Naive thymus-derived CD4-positive, alpha-beta T cell (primary cell): Measurements from ENCODE around the gene CHTF18. TPM values are rescaled to one million over a fixed set of nuclear protein-coding genes. Genes with fewer than 3 reads are reported as not detected.

ENCODE experiments used
- ATAC-seq: fragments of 150-1000 bp; cut with Tn5 transposase; 2 replicates; pipeline ENCODE4 v1.10.0; 2021; ENCODE audit warnings: mild to moderate bottlenecking, moderate library complexity
- CTCF ChIA-PET: fragments of 350-600 bp; sonication (Branson Sonifier 250); formaldehyde crosslinking; loops from one replicate; lab custom pipeline; 2021; ENCODE audit warnings: antibody characterized with exemption; lab: Charles Lee
- POLR2A ChIA-PET: fragments of 350-600 bp; sonication (Branson Sonifier 250); formaldehyde crosslinking; loops from one replicate; lab custom pipeline; 2021; ENCODE audit warnings: antibody characterized with exemption, inconsistent platforms; lab: Charles Lee
- DNase-seq, 9 donors: peaks; one replicate each; pipeline versions ENCODE4 v3.0.0 to v3.0.0-alpha.2; 2020 to 2022; ENCODE audit warnings: mixed read lengths in 1 of 9
- H3K27ac ChIP-seq: one replicate; pipeline ENCODE4 v1.7.0; 2013; ENCODE audit warnings: mild to moderate bottlenecking, low read depth, low read length, moderate library complexity
- H3K27me3 ChIP-seq, 2 donors: one replicate each; pipeline ENCODE4 v1.7.0; 2013; ENCODE audit warnings: low read length in 2 of 2, mild to moderate bottlenecking in 2 of 2, moderate library complexity in 2 of 2; ENCODE audit not compliant: control insufficient read depth in 2 of 2, insufficient read depth in 2 of 2
- H3K36me3 ChIP-seq, 3 experiments: 1 replicate in 2 of 3; 2 replicates in 1 of 3; pipeline ENCODE4 v1.7.0; 2013; ENCODE audit warnings: low read length in 3 of 3, mild to moderate bottlenecking in 3 of 3, moderate library complexity in 1 of 3; ENCODE audit not compliant: insufficient read depth in 3 of 3, control insufficient read depth in 2 of 3
- H3K4me1 ChIP-seq, 2 donors: one replicate each; pipeline ENCODE4 v1.7.0; 2013; ENCODE audit warnings: low read length in 2 of 2, mild to moderate bottlenecking in 2 of 2, moderate library complexity in 1 of 2; ENCODE audit not compliant: control insufficient read depth in 2 of 2, insufficient read depth in 2 of 2
- H3K4me3 ChIP-seq: 2 replicates; pipeline ENCODE4 v1.7.0; 2013; ENCODE audit warnings: mild to moderate bottlenecking, low read length
- H3K9me3 ChIP-seq, 3 experiments: 1 replicate in 2 of 3; 2 replicates in 1 of 3; pipeline ENCODE4 v1.7.0; 2013; ENCODE audit warnings: low read length in 3 of 3; ENCODE audit not compliant: control insufficient read depth in 2 of 3
- H3K27ac Mint-ChIP-seq, 9 donors: one replicate each; pipeline ENCODE4 v1.8.0; 2020 to 2022; ENCODE audit warnings: mixed read lengths in 9 of 9, mild to moderate bottlenecking in 8 of 9, moderate library complexity in 5 of 9, inconsistent platforms in 2 of 9
- H3K27me3 Mint-ChIP-seq, 5 donors: one replicate each; pipeline ENCODE4 v1.8.0; 2021 to 2022; ENCODE audit warnings: mixed read lengths in 5 of 5, mild to moderate bottlenecking in 1 of 5
- H3K36me3 Mint-ChIP-seq, 5 donors: one replicate each; pipeline ENCODE4 v1.8.0; 2020 to 2022; ENCODE audit warnings: mixed read lengths in 5 of 5, mild to moderate bottlenecking in 3 of 5, inconsistent platforms in 1 of 5
- H3K4me1 Mint-ChIP-seq, 7 donors: one replicate each; pipeline ENCODE4 v1.8.0; 2020 to 2022; ENCODE audit warnings: mixed read lengths in 7 of 7, mild to moderate bottlenecking in 3 of 7, inconsistent platforms in 1 of 7
- H3K4me3 Mint-ChIP-seq, 10 donors: one replicate each; pipeline ENCODE4 v1.8.0; 2020 to 2022; ENCODE audit warnings: mild to moderate bottlenecking in 10 of 10, mixed read lengths in 10 of 10, moderate library complexity in 6 of 10, inconsistent platforms in 2 of 10
- H3K9me3 Mint-ChIP-seq, 11 donors: one replicate each; pipeline ENCODE4 v1.8.0; 2020 to 2022; ENCODE audit warnings: mixed read lengths in 11 of 11, mild to moderate bottlenecking in 4 of 11, inconsistent platforms in 1 of 11, moderate library complexity in 1 of 11
- intact Hi-C, 2 donors: fragments of 100-400 bp; cut with micrococcal nuclease; formaldehyde crosslinking; loops; one replicate each; pipeline ENCODE4 v1.15.1; 2023
- polyA plus RNA-seq, 2 donors: library from polyadenylated mRNA; unstranded; fragments of 300-500 nt; fragmentation: Illumina TruSeq; gene quantifications; one replicate each; pipeline ENCODE4 v1.2.3, GENCODE V29; 2021
- total RNA-seq, 6 experiments: library from RNA in 5 of 6; stranded (reverse) in 5 of 6; gene quantifications; 1 replicate in 5 of 6; 2 replicates in 1 of 6; pipeline ENCODE4 v1.2.3 and lab custom pipeline; 2021 to 2026

Gene CHTF18
- total and polyA plus RNA-seq, 7 experiments from 2014 or later = 4.5 to 74.8 (median 36.2) TPM

DNA sequence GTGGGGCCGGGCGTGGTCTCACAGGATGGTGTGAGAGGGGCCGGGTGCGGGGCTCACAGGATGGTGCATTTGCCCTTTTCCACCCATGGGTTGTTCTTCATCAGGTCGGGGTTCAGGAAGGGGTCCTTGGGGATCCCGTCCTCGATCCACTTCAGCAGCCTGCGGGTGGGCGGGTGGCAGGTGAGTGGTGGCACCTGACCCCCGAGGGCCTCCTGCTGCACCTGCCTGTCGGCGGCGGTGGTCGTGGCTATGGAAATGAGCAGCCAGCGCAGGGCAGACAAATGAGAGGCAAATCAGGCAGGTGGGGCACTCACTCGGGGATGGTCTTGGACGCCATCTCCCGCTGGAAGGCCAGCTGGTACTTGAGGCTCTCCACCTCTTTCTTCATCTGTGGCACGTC is 10.2 kb downstream of the CHTF18 start:
- H3K27ac ChIP-seq = no peak overlapping the region
- H3K9me3 ChIP-seq = no peaks in the 10 kb centered on the region
- ATAC-seq (no peak), DNase-seq (no peak)
- H3K27me3 ChIP-seq = no peaks in the 10 kb centered on the region
- H3K27ac Mint-ChIP-seq = no peak overlapping the region
- peaks cover 0 to 6% (median 0%) of the 10 kb centered on the region in 5 donors for H3K36me3 Mint-ChIP-seq
- H3K4me3 Mint-ChIP-seq = no peak overlapping the region
- no peak overlapping the region for H3K4me3 ChIP-seq
- H3K4me1 ChIP-seq = no peaks in the 10 kb centered on the region
- H3K27me3 Mint-ChIP-seq = peaks cover 0 to 8% (median 3%) of the 10 kb centered on the region in 5 donors
- ChIA-PET CTCF (no interaction called here), POLR2A (no interaction called here)
- peaks cover 0 to 3% (median 0%) of the 10 kb centered on the region in 7 donors for H3K4me1 Mint-ChIP-seq
- H3K9me3 Mint-ChIP-seq = peaks cover 0 to 2% (median 0%) of the 10 kb centered on the region in 11 donors
- intact Hi-C loops = no loop called here
- H3K36me3 ChIP-seq = peaks cover 0 to under 1% (median 0%) of the 10 kb centered on the region in 3 experiments

DNA sequence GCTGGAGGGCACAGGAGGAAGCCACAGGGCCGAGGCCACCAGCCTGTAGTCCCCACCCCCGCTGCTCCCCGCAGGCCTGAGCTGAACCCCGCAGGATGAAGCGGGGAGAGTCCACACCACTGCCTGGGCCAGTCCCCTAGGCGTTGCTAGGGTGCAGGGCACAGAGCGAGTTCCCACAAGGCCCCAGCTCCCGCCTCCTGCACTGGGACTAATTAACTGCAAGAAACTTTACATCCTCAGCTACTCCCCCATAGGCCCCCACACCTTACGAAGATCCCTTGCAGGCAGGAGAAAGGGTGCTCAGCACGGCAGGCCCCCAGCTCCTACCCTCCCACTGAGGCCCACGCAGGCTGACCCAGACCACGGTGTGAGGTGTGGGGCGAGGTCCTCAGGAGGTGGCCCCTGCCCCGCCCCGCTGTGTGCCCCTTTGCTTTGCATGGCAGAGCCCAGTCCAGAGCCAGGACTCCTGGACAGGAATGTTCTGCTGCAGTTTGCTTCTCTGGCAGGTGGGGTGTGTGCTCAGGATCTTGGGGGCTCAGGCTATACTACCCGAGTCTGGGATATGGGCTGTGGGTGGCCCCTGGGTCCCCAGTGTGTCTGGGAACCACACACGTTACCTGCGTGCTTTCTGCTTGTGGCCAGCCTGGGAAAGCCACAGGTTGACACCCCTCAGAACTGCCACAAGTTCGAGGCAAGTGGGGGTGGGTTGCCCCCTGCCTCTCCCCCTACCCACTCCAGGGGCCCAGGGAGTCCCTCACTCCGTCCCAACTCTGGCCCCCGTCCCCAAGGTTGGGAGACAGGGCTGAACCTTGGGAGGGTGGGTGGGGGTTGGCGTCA is 10.9 kb downstream of the CHTF18 start:
- Histone ChIP-seq H3K9me3 (no peaks in the 10 kb centered on the region), H3K4me3 (no peak overlapping the region), H3K27me3 (no peaks in the 10 kb centered on the region), H3K36me3 (no peaks in the 10 kb centered on the region), H3K4me1 (no peaks in the 10 kb centered on the region), H3K27ac (no peak overlapping the region)
- H3K36me3 Mint-ChIP-seq = peaks cover 0 to 6% (median 0%) of the 10 kb centered on the region in 5 donors
- no peak overlapping the region for H3K4me3 Mint-ChIP-seq
- peaks cover 0 to 2% (median 0%) of the 10 kb centered on the region in 11 donors for H3K9me3 Mint-ChIP-seq
- ATAC-seq (no peak), DNase-seq (no peak)
- CTCF ChIA-PET = no interaction called here
- POLR2A ChIA-PET = no interaction called here
- H3K27me3 Mint-ChIP-seq = peaks cover 0 to 8% (median 3%) of the 10 kb centered on the region in 5 donors
- peaks cover 0 to 3% (median 0%) of the 10 kb centered on the region in 7 donors for H3K4me1 Mint-ChIP-seq
- intact Hi-C loops = no loop called here
- H3K27ac Mint-ChIP-seq = no peak overlapping the region

DNA sequence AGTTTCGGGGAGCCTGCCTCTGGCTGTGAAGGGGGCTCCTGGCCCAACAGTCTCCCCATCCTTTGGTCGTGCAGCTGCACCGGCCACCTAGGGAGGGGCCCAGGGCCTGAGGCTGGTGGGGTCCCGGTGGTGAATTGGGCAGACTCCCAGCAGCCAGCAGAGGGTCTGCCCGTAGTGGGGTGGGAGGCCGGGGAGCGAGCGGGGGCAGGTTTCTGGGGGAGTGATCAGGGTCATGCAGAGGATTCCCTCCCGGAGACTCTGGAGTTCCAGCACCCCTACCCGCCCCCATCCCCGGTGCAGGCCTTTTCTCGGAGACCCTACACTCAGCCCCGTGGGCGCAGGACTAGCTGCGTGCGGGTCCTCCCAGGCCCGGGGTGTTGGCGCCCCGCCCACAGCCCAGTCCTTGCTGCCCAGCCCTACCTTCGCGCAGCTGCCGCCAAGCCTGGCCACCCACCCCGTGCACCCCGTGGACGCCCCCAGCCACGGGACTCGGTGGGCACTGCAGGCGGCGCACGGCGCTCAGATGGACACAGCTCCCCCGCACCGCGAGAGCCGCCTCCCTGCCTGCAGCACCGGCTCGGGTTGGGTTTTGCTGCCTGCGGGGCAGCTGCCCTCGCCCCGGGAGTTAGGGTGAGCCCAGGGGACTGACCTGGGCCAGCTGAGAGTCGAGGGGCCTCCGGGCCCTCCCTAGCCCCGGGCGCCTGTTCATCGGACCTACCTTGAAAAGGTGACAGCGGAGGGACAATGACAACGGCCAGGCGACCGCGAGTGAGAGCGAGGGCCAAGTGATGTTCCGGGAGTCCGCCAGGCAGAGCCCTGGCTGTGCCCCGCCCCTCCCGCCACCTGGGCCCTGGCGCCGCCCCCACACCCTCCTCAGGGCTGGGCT is 11.8 kb downstream of the CHTF18 start, which contains the start of gene GNG13:
Gene GNG13 (minus strand): TSS at position 787 of the 886 bp plus-strand sequence. CDS start 1,657 bp downstream, outside the sequence.
- Mint-ChIP-seq H3K27ac (no peak within 1 kb of the TSS), H3K36me3 (peaks cover 0 to 6% (median 0%) of the 10 kb centered on the region in 5 donors), H3K4me1 (peaks cover 0 to 3% (median 0%) of the 10 kb centered on the region in 7 donors), H3K27me3 (peaks cover 0 to 8% (median 3%) of the 10 kb centered on the region in 5 donors), H3K9me3 (peaks cover 0 to 2% (median 0%) of the 10 kb centered on the region in 11 donors), H3K4me3 (no peak within 1 kb of the TSS)
- H3K4me3 ChIP-seq = no peak within 1 kb of the TSS
- CTCF ChIA-PET = no interaction called here
- DNase-seq (no peak), ATAC-seq (no peak)
- H3K36me3 ChIP-seq = no peaks in the 10 kb centered on the region
- intact Hi-C loops = no loop called here
- H3K27me3 ChIP-seq = no peaks in the 10 kb centered on the region
- H3K27ac ChIP-seq = no peak within 1 kb of the TSS
- no peaks in the 10 kb centered on the region for H3K9me3 ChIP-seq
- POLR2A ChIA-PET = no interaction called here
- H3K4me1 ChIP-seq = no peaks in the 10 kb centered on the region

DNA sequence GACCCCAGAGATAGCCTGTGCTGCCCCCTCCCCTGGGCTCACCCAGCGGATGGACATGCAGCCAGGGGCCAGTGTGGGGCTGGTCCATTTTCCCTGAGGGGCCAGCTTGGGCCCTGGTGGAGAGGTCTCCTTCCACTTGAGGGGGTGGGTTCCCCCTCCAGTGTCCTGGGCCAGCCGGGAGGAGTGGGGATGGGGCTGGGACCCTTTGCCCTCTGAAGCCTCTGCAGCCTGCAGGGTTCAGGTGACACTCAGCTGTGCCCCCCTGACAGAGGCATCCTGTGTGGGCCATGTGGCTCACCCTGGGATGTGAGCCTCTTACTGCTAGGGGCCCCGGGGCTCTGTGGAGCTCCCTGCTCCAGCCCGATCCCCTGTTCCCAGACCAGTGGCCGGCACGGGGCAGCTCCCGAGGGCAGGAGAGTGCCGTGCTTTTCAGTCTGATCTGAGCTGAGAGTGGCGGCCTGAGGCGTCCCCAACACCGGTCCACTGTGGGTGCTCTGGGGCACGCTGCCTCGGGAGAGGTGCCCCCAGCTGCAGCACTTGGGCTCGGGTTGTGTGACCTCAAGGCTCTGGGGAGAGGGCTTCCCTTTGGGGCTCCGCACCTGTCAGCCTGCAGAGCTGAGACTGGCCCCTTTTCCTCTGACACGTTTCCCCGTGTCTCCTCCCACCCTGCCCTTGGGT is 12.6 kb downstream of the CHTF18 start:
- H3K27me3 ChIP-seq = no peaks in the 10 kb centered on the region
- Mint-ChIP-seq H3K27ac (no peak overlapping the region), H3K27me3 (peaks cover 0 to 8% (median 3%) of the 10 kb centered on the region in 5 donors), H3K36me3 (peaks cover 0 to 6% (median 0%) of the 10 kb centered on the region in 5 donors), H3K4me3 (no peak overlapping the region), H3K4me1 (peaks cover 0 to 3% (median 0%) of the 10 kb centered on the region in 7 donors), H3K9me3 (peaks cover 0 to 2% (median 0%) of the 10 kb centered on the region in 11 donors)
- CTCF ChIA-PET = no interaction called here
- POLR2A ChIA-PET = no interaction called here
- no peak overlapping the region for H3K27ac ChIP-seq
- no peak overlapping the region for H3K4me3 ChIP-seq
- DNase-seq (no peak), ATAC-seq (no peak)
- H3K36me3 ChIP-seq = no peaks in the 10 kb centered on the region
- H3K4me1 ChIP-seq = no peaks in the 10 kb centered on the region
- no peaks in the 10 kb centered on the region for H3K9me3 ChIP-seq
- intact Hi-C loops = no loop called here

DNA sequence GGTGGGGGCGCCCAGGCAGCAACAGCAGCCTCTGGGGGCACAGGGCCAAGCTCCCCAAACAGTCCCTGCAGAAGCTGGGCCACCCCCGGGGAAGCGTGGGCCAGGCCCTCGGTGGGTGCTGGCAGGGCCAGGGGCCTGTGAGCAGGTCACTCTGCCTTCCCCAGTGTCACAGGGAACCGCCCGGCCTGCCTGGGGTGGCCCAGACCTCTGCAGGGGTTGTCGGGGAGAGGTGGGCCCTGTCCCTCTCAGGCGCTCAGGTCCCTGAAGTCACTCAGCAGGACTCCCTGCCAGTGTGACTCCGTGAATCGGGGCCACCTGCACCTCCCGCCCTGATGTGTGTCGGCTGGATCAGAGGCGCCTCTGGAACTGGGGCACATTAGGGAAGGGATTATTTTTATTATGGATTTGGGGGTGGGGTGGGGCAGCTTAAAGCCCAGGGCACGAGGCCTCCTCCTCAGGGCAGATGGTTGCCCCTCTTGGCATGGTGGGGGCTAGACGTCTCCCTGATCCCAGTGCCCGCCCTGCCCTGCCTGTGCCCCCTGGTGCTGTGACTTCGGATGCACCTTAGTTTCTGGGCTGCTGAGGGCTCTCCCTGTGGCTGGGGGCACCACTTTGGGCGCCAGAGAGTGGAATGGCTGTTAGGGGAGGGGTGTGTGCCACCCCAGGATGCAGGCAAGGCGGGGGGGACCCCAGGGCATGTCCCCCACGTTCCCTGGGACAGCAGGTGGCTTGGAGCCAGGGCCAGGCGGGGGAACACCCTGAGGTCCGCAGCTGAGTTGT is 13.4 kb downstream of the CHTF18 start:
- no peak for DNase-seq
- POLR2A ChIA-PET = no interaction called here
- Mint-ChIP-seq H3K4me1 (peaks cover 0 to 6% (median 0%) of the 10 kb centered on the region in 7 donors), H3K27me3 (peaks cover 0 to 8% (median 3%) of the 10 kb centered on the region in 5 donors), H3K36me3 (peaks cover 0 to 6% (median 0%) of the 10 kb centered on the region in 5 donors), H3K9me3 (peaks cover 0 to 2% (median 0%) of the 10 kb centered on the region in 11 donors), H3K4me3 (no peak overlapping the region), H3K27ac (no peak overlapping the region)
- Histone ChIP-seq H3K9me3 (no peaks in the 10 kb centered on the region), H3K36me3 (no peaks in the 10 kb centered on the region), H3K4me3 (no peak overlapping the region), H3K4me1 (no peaks in the 10 kb centered on the region), H3K27me3 (no peaks in the 10 kb centered on the region), H3K27ac (no peak overlapping the region)
- intact Hi-C loops = no loop called here
- no peak for ATAC-seq
- CTCF ChIA-PET = no interaction called here
